HEK293 (cell line): ENCODE results near the gene SEMA4D.

Source experiments
- CTCF ChIA-PET: fragments of 350-600 bp; formaldehyde crosslinking; extraction: SDS; loops from one replicate; lab custom pipeline; 2021; ENCODE audit warnings: antibody characterized with exemption; lab: Yijun Ruan, JAX
- POLR2A ChIA-PET: fragments of 300-600 bp; formaldehyde crosslinking; extraction: SDS; loops from one replicate; lab custom pipeline; 2020; ENCODE audit warnings: antibody characterized with exemption, inconsistent platforms; lab: Yijun Ruan, JAX
- H3K27ac ChIP-seq: fragments of 200-500 bp; sonication (Bioruptor generic); 2 replicates; pipeline ENCODE4 v1.5.1; 2014; ENCODE audit warnings: low read depth, low read length, control low read depth, inconsistent platforms; ENCODE audit errors: extremely low read depth
- H3K36me3 ChIP-seq, 2 experiments: fragments of 200-500 bp in 1 of 2; sonication (Bioruptor generic) in 1 of 2; 1 replicate in 1 of 2; 2 replicates in 1 of 2; pipeline ENCODE4 v1.5.1; 2014 to 2017; ENCODE audit warnings: inconsistent platforms in 2 of 2, low read length in 2 of 2; ENCODE audit not compliant: control insufficient read depth in 2 of 2, insufficient read depth in 1 of 2
- H3K4me1 ChIP-seq: fragments of 200-500 bp; sonication (Bioruptor generic); 2 replicates; pipeline ENCODE4 v1.5.1; 2014; ENCODE audit warnings: mild to moderate bottlenecking, low read length, inconsistent platforms; ENCODE audit not compliant: control insufficient read depth, insufficient read depth
- H3K4me3 ChIP-seq: 2 replicates; pipeline ENCODE4 v1.5.1; 2011; ENCODE audit warnings: low read depth, mild to moderate bottlenecking, control low read depth, low read length, moderate library complexity
- H3K9me3 ChIP-seq: fragments of 200-500 bp; sonication (Bioruptor generic); 2 replicates; pipeline ENCODE4 v1.5.1; 2014; ENCODE audit warnings: low read depth, low read length, inconsistent platforms; ENCODE audit not compliant: control insufficient read depth, insufficient read depth
- BCL11B ChIP-seq: fragments of 450-650 bp; formaldehyde crosslinking; IDR thresholded peaks from 2 replicates; pipeline ENCODE4 v1.5.1; 2016; ENCODE audit warnings: low read depth, missing biosample characterization, missing genetic modification characterization
- SP7 ChIP-seq: fragments of 450-650 bp; formaldehyde crosslinking; IDR thresholded peaks from 2 replicates; pipeline ENCODE4 v1.5.1; 2016; ENCODE audit warnings: missing biosample characterization, missing genetic modification characterization
- ZBTB20 ChIP-seq: fragments of 450-650 bp; formaldehyde crosslinking; IDR thresholded peaks from 2 replicates; pipeline ENCODE4 v1.5.1; 2016; ENCODE audit warnings: missing biosample characterization, missing genetic modification characterization
- ZFP37 ChIP-seq: fragments of 450-650 bp; formaldehyde crosslinking; IDR thresholded peaks from 2 replicates; pipeline ENCODE4 v1.5.1; 2016; ENCODE audit warnings: missing biosample characterization, missing genetic modification characterization
- ZNF114 ChIP-seq: fragments of 450-650 bp; formaldehyde crosslinking; IDR thresholded peaks from 2 replicates; pipeline ENCODE4 v1.5.0; 2017; ENCODE audit warnings: missing biosample characterization, missing genetic modification characterization
- ZNF146 ChIP-seq: fragments of 450-650 bp; formaldehyde crosslinking; IDR thresholded peaks from 2 replicates; pipeline ENCODE4 v1.5.1; 2016; ENCODE audit warnings: missing biosample characterization, missing genetic modification characterization
- ZNF155 ChIP-seq: fragments of 450-650 bp; formaldehyde crosslinking; IDR thresholded peaks from 2 replicates; pipeline ENCODE4 v1.5.1; 2016; ENCODE audit warnings: missing biosample characterization, missing genetic modification characterization
- ZNF174 ChIP-seq: fragments of 450-650 bp; formaldehyde crosslinking; IDR thresholded peaks from 2 replicates; pipeline ENCODE4 v1.5.0; 2017; ENCODE audit warnings: missing biosample characterization, mild to moderate bottlenecking, missing genetic modification characterization
- ZNF184 ChIP-seq: fragments of 450-650 bp; IDR thresholded peaks from 2 replicates; pipeline ENCODE4 v1.5.1; 2018; ENCODE audit warnings: missing biosample characterization, mild to moderate bottlenecking, missing genetic modification characterization
- ZNF211 ChIP-seq: fragments of 450-650 bp; formaldehyde crosslinking; IDR thresholded peaks from 2 replicates; pipeline ENCODE4 v1.5.1; 2016; ENCODE audit warnings: low read depth, missing biosample characterization, missing genetic modification characterization
- ZNF274 ChIP-seq, 2 experiments: fragments of 200-500 bp in 1 of 2; fragments of 450-650 bp in 1 of 2; sonication (Bioruptor generic) in 1 of 2; formaldehyde crosslinking in 1 of 2; IDR thresholded peaks; 2 replicates each; pipeline versions ENCODE4 v1.5.1 to v1.6.1; 2014 to 2016; ENCODE audit warnings: borderline replicate concordance in 1 of 2, inconsistent platforms in 1 of 2, low read length in 1 of 2, missing biosample characterization in 1 of 2, missing genetic modification characterization in 1 of 2
- ZNF335 ChIP-seq: fragments of 450-650 bp; formaldehyde crosslinking; conservative IDR thresholded peaks from 2 replicates; pipeline ENCODE4 v1.5.1; 2016; ENCODE audit warnings: missing biosample characterization, missing genetic modification characterization
- ZNF707 ChIP-seq: fragments of 450-650 bp; formaldehyde crosslinking; IDR thresholded peaks from 2 replicates; pipeline ENCODE4 v1.5.1; 2016; ENCODE audit warnings: missing biosample characterization, missing genetic modification characterization
- ZNF776 ChIP-seq: fragments of 450-650 bp; formaldehyde crosslinking; IDR thresholded peaks from 2 replicates; pipeline ENCODE4 v1.5.0; 2017; ENCODE audit warnings: missing biosample characterization, missing genetic modification characterization, borderline replicate concordance
- ZNF830 ChIP-seq: fragments of 450-650 bp; IDR thresholded peaks from 2 replicates; pipeline ENCODE4 v1.5.0; 2018; ENCODE audit warnings: missing biosample characterization, missing genetic modification characterization, low read depth, mild to moderate bottlenecking, moderate library complexity
- ZSCAN16 ChIP-seq: fragments of 450-650 bp; formaldehyde crosslinking; IDR thresholded peaks from 2 replicates; pipeline ENCODE4 v1.5.1; 2016; ENCODE audit warnings: missing biosample characterization, missing genetic modification characterization
- TF ChIP-seq, protein P1 (sequence below): fragments of 450-650 bp; formaldehyde crosslinking; IDR thresholded peaks from 2 replicates; pipeline ENCODE4 v1.5.1; 2016; ENCODE audit warnings: missing biosample characterization, missing genetic modification characterization
- TF ChIP-seq, protein P2 (sequence below): fragments of 450-650 bp; formaldehyde crosslinking; IDR thresholded peaks from 2 replicates; pipeline ENCODE4 v1.5.1; 2016; ENCODE audit warnings: missing biosample characterization, missing genetic modification characterization
- TF ChIP-seq, protein P3 (sequence below): fragments of 450-650 bp; formaldehyde crosslinking; IDR thresholded peaks from 2 replicates; pipeline ENCODE4 v1.5.1; 2016; ENCODE audit warnings: missing biosample characterization, missing genetic modification characterization
- TF ChIP-seq, protein P4 (sequence below): fragments of 450-650 bp; IDR thresholded peaks from 2 replicates; pipeline ENCODE4 v1.5.1; 2018; ENCODE audit warnings: missing biosample characterization, mild to moderate bottlenecking, missing genetic modification characterization
- TF ChIP-seq, protein P5 (sequence below): fragments of 450-650 bp; formaldehyde crosslinking; IDR thresholded peaks from 2 replicates; pipeline ENCODE4 v1.5.1; 2016; ENCODE audit warnings: missing biosample characterization, missing genetic modification characterization

Gene SEMA4D

DNA sequence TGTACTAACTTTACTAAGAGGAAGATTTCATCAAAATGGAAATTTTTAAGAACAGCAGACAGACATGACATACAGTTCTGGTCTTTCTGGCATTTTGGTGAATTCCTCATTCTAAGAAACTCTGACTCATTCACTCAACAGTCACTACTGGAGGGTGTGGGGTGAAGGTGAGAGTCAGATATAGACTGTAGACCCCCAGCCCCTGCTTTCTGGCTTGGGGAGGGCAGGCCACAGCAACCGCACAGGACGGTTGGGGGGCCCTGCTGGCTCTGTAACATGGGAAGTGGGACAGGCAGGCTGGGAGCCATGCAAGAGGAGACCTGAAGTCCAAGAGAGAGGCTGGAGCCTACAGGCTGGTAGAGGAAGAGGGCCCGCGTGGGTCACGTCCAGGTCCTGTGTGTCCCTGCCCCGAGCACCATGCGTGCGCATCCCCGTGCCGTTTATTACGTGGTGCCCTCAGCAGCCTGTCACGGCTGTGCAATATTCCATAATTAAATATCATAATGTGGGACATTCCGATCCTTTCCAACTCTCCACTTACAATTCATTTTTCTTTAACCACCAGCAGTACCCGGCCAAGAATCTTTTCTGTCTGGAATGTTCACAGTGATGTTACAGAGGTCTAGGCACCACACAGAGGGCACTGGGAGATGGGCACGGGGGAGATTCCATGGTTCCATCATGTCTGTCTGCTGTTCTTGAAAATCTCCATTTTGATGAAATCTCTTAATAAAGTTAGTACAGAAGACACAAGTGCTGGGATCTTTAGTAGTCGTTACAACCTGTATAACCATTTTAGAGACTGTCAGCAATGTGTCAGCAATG, 75.5 kb downstream of the SEMA4D start:
- no peaks in the 10 kb centered on the region for H3K36me3 ChIP-seq
- no peaks in the 10 kb centered on the region for H3K9me3 ChIP-seq
- TF ChIP-seq ZNF184 = no peak
- TF ChIP-seq BCL11B = no peak
- TF ChIP-seq ZFP37 = no peak
- TF ChIP-seq, protein P1, sequence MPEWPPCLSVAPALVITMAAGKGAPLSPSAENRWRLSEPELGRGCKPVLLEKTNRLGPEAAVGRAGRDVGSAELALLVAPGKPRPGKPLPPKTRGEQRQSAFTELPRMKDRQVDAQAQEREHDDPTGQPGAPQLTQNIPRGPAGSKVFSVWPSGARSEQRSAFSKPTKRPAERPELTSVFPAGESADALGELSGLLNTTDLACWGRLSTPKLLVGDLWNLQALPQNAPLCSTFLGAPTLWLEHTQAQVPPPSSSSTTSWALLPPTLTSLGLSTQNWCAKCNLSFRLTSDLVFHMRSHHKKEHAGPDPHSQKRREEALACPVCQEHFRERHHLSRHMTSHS = no peak
- TF ChIP-seq, protein P2, sequence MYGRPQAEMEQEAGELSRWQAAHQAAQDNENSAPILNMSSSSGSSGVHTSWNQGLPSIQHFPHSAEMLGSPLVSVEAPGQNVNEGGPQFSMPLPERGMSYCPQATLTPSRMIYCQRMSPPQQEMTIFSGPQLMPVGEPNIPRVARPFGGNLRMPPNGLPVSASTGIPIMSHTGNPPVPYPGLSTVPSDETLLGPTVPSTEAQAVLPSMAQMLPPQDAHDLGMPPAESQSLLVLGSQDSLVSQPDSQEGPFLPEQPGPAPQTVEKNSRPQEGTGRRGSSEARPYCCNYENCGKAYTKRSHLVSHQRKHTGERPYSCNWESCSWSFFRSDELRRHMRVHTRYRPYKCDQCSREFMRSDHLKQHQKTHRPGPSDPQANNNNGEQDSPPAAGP (tag by site-specific recombination) = no peak
- TF ChIP-seq, protein P3, sequence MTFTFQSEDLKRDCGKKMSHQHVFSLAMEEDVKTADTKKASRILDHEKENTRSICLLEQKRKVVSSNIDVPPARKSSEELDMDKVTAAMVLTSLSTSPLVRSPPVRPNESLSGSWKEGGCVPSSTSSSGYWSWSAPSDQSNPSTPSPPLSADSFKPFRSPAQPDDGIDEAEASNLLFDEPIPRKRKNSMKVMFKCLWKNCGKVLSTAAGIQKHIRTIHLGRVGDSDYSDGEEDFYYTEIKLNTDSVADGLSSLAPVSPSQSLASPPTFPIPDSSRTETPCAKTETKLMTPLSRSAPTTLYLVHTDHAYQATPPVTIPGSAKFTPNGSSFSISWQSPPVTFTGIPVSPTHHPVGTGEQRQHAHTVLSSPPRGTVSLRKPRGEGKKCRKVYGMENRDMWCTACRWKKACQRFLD (tag by site-specific recombination) = no peak
- TF ChIP-seq, protein P4, sequence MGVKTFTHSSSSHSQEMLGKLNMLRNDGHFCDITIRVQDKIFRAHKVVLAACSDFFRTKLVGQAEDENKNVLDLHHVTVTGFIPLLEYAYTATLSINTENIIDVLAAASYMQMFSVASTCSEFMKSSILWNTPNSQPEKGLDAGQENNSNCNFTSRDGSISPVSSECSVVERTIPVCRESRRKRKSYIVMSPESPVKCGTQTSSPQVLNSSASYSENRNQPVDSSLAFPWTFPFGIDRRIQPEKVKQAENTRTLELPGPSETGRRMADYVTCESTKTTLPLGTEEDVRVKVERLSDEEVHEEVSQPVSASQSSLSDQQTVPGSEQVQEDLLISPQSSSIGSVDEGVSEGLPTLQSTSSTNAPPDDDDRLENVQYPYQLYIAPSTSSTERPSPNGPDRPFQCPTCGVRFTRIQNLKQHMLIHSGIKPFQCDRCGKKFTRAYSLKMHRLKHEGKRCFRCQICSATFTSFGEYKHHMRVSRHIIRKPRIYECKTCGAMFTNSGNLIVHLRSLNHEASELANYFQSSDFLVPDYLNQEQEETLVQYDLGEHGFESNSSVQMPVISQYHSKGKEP (tag by site-specific recombination) = no peak
- TF ChIP-seq ZSCAN16 (tag by site-specific recombination) = no peak
- no peak for TF ChIP-seq SP7 (tag by site-specific recombination)
- TF ChIP-seq ZNF155 = no peak
- no peak for TF ChIP-seq ZBTB20 (tag by site-specific recombination)
- ChIA-PET POLR2A (no interaction called here), CTCF (interaction anchor here (0.7 to 1.0 kb wide), 2 partner anchors 171 to 1475 kb away, joined by 3 read pairs; no protein-coding TSS in a partner anchor)
- no peaks in the 10 kb centered on the region for H3K4me1 ChIP-seq
- H3K27ac ChIP-seq = no peak overlapping the region
- H3K4me3 ChIP-seq = no peak overlapping the region

DNA sequence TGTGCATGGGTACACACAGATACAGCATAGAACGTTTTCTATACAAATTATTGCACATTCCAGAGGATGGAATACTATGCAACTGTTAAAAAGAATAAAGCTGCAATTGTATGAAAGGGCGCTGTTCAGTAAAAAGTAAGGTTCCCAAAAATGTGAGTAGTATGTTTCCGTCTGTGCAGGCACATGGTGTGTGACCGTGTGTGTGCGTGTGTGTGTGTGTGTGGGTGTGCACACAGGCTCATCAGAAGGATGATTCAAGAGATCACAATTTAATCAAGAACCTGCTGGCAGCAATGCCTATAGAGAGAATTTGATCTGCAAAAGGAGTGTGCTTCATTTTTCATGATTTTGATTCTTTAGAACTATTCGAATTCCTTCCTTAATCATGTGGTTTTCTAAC, 76.3 kb downstream of the SEMA4D start:
- Histone ChIP-seq H3K4me1 (no peaks in the 10 kb centered on the region), H3K4me3 (no peak overlapping the region), H3K9me3 (no peaks in the 10 kb centered on the region), H3K36me3 (no peaks in the 10 kb centered on the region), H3K27ac (no peak overlapping the region)
- peak; percentile 55 for TF ChIP-seq ZNF146
- TF ChIP-seq ZNF184 = no peak
- ChIA-PET POLR2A (no interaction called here), CTCF (interaction anchor here (0.9 kb wide), 1 partner anchor 8 kb away, joined by 3 read pairs; no protein-coding TSS in a partner anchor)

DNA sequence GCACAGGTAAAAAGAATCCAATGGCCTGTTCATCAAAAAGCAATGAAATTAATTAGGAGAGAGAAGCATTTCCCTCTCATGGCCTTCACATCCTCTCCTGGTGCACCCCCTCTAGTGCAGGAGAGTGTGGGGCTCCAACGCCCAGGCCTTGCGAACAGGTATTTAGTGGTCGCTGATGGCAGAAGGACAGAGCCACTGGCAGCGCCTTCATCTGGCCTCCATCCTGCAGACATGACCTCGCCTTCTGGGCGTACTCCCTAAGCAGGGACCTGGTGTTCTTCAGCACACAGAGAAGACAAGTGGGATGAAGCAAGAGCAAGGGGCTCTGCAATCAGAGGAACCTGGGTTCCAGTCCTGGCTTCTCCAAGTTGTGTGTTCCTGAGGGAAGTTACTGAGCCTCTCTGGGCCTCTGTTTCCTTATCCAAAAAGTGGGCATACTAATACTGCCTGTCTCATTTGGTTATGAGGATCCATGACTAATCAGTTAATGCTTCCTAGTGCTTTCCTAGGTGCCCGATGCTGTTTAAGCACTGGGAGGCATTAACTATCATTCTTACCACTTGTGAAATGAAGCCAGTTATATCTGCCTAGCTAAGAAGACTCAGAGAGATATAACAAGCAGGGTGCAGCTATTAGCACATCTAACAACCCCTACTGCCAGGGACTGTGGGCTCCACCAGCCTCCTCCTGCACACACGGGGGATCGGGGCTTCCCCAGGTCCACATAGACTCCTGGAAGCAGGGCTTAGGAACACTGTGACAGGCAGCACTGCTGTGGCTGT, 77.3 kb downstream of the SEMA4D start:
- no peak overlapping the region for H3K4me3 ChIP-seq
- ChIA-PET CTCF (interaction anchor here (0.9 kb wide), 1 partner anchor 9 kb away, joined by 3 read pairs; no protein-coding TSS in a partner anchor), POLR2A (no interaction called here)
- no peaks in the 10 kb centered on the region for H3K36me3 ChIP-seq
- H3K9me3 ChIP-seq = no peaks in the 10 kb centered on the region
- H3K27ac ChIP-seq = no peak overlapping the region
- no peaks in the 10 kb centered on the region for H3K4me1 ChIP-seq
- no peak for TF ChIP-seq ZNF174 (tag by site-specific recombination)
- no peak for TF ChIP-seq ZNF274 (IDR thresholded peaks at IDR 0.05; ENCODE audit: low read length)
- no peak for TF ChIP-seq ZNF274 (tag by site-specific recombination; IDR thresholded peaks at IDR 0.05; ENCODE audit: borderline replicate concordance)
- no peak for TF ChIP-seq ZNF211 (tag by site-specific recombination)
- TF ChIP-seq ZNF335 (tag by site-specific recombination) = no peak
- TF ChIP-seq, protein P5, sequence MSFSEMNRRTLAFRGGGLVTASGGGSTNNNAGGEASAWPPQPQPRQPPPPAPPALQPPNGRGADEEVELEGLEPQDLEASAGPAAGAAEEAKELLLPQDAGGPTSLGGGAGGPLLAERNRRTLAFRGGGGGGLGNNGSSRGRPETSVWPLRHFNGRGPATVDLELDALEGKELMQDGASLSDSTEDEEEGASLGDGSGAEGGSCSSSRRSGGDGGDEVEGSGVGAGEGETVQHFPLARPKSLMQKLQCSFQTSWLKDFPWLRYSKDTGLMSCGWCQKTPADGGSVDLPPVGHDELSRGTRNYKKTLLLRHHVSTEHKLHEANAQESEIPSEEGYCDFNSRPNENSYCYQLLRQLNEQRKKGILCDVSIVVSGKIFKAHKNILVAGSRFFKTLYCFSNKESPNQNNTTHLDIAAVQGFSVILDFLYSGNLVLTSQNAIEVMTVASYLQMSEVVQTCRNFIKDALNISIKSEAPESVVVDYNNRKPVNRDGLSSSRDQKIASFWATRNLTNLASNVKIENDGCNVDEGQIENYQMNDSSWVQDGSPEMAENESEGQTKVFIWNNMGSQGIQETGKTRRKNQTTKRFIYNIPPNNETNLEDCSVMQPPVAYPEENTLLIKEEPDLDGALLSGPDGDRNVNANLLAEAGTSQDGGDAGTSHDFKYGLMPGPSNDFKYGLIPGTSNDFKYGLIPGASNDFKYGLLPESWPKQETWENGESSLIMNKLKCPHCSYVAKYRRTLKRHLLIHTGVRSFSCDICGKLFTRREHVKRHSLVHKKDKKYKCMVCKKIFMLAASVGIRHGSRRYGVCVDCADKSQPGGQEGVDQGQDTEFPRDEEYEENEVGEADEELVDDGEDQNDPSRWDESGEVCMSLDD (tag by site-specific recombination) = no peak
- TF ChIP-seq ZNF830 = no peak
- TF ChIP-seq ZNF114 = no peak
- TF ChIP-seq ZNF707 (tag by site-specific recombination) = no peak
- TF ChIP-seq, protein P1 = no peak
- no peak for TF ChIP-seq ZNF776
